ENCODE data around the gene DPH6. TPM values are rescaled to one million over a fixed set of nuclear protein-coding genes. Genes with fewer than 3 reads are reported as not detected.

DPH6 gene
- total RNA-seq, 1 donor from 2014 or later = 41.1 TPM

DNA sequence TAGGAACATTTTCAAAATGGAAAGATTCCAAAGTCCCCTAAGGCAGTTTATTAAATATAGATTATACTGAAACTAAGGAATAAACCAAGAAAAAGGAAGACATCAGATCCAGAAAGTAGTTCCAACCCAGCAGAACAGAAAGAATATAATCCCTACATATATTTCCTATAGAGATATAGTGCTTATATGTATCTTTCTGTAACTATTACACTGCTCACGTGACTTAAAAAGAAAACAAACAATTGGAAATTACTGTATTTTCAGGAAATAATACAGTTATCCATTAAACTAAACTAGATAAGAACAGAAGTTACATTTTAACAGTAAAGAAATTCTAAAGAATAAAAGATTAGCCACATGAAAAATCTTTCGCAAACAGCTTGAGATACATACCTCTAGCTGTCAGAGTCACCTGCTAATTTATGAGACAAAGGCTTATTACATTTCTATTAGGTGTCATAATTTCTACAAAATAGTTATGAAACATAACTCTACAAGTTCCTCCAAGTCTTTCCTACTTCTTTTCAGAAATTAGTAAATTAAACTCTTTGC lies 10.5 kb downstream of the DPH6 start:
- Mint-ChIP-seq H3K4me3 (no peak overlapping the region), H3K27ac (no peak overlapping the region), H3K4me1 (no peaks in the 10 kb centered on the region), H3K27me3 (ENCODE audit: insufficient read depth, low read depth) (no peaks in the 10 kb centered on the region), H3K36me3 (peaks cover 6% of the 10 kb centered on the region), H3K9me3 (no peaks in the 10 kb centered on the region)
- no peaks in the 10 kb centered on the region for H4K20me1 ChIP-seq (ENCODE audit: low read depth)
- no peak overlapping the region for H3K4me2 ChIP-seq
- H2AFZ ChIP-seq (replicated peaks) = no peak overlapping the region
- no peaks in the 10 kb centered on the region for H3K79me2 ChIP-seq (ENCODE audit: low read depth)
- no peak overlapping the region for H3K9ac ChIP-seq
- H3K4me3 ChIP-seq = no peak overlapping the region
- no peak for DNase-seq (ENCODE audit: low spot score)
- H3F3A ChIP-seq (ENCODE audit: low read depth) = no peaks in the 10 kb centered on the region
- peaks cover 6% of the 10 kb centered on the region for H3K4me1 ChIP-seq
- H3K36me3 ChIP-seq = no peaks in the 10 kb centered on the region
- no peaks in the 10 kb centered on the region for H3K27me3 ChIP-seq
- no peak for TF ChIP-seq EZH2 (IDR thresholded peaks at IDR 0.05)
- TF ChIP-seq EZH2phosphoT487 (IDR thresholded peaks at IDR 0.05) = no peak
- TF ChIP-seq, protein P1, sequence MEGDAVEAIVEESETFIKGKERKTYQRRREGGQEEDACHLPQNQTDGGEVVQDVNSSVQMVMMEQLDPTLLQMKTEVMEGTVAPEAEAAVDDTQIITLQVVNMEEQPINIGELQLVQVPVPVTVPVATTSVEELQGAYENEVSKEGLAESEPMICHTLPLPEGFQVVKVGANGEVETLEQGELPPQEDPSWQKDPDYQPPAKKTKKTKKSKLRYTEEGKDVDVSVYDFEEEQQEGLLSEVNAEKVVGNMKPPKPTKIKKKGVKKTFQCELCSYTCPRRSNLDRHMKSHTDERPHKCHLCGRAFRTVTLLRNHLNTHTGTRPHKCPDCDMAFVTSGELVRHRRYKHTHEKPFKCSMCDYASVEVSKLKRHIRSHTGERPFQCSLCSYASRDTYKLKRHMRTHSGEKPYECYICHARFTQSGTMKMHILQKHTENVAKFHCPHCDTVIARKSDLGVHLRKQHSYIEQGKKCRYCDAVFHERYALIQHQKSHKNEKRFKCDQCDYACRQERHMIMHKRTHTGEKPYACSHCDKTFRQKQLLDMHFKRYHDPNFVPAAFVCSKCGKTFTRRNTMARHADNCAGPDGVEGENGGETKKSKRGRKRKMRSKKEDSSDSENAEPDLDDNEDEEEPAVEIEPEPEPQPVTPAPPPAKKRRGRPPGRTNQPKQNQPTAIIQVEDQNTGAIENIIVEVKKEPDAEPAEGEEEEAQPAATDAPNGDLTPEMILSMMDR (IDR thresholded peaks at IDR 0.05) = no peak
- no peaks in the 10 kb centered on the region for H3K9me3 ChIP-seq (ENCODE audit: low read depth)
- H3K27ac ChIP-seq = no peak overlapping the region

DNA sequence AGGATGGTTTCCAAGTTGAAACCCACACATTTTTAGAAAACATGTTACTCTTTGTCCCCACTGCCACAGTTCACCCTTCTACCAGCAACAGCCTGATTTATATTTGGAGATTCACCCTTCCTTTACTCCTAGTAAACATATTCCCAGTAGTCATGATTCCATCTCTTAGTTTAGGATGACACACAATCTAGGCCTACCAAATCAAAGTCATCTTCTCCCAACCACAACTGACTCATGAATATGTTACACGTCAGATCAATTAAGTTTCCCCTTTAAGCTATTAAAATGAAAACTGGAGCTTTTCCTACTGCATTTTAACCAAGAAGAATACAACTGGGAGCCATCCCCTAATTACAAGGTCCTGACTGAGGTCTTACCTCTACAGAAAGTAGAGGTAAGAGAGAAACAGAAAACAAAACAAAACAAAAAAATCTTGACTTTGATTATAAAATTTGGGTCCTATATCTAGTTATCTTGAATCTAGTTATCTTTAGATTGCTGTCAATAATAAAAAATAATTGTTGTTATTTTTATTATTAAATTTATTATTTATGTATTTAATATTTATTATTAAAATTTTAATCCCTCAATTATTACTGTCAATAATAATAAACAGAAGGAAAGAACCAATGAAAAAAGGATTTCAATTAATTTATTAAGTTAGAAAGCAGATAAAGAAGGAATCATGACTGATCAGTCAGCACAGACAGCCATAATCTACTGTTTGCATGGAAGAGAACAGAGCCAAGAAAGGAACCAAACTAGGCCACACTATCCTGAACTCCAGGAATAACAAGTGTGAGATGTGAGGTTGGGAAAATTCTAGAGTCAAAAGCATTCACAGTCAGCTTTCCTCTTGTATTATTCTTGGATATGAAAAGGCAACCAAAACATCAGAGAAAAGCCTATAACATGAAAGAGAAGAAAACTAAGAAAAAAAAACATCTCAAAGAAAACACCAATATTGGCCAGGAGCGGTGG lies 12.5 kb downstream of the DPH6 start:
- DNase-seq (ENCODE audit: low spot score) = no peak
- H3K4me2 ChIP-seq = no peak overlapping the region
- no peaks in the 10 kb centered on the region for H3F3A ChIP-seq (ENCODE audit: low read depth)
- Mint-ChIP-seq H3K4me3 (no peak overlapping the region), H3K27me3 (ENCODE audit: insufficient read depth, low read depth) (no peaks in the 10 kb centered on the region), H3K4me1 (no peaks in the 10 kb centered on the region), H3K27ac (no peak overlapping the region), H3K36me3 (peaks cover 15% of the 10 kb centered on the region), H3K9me3 (no peaks in the 10 kb centered on the region)
- peaks cover 6% of the 10 kb centered on the region for H3K4me1 ChIP-seq
- H3K27me3 ChIP-seq = no peaks in the 10 kb centered on the region
- H3K4me3 ChIP-seq = no peak overlapping the region
- H3K9ac ChIP-seq = no peak overlapping the region
- H2AFZ ChIP-seq (replicated peaks) = no peak overlapping the region
- H3K36me3 ChIP-seq = no peaks in the 10 kb centered on the region
- H4K20me1 ChIP-seq (ENCODE audit: low read depth) = no peaks in the 10 kb centered on the region
- no peak overlapping the region for H3K27ac ChIP-seq
- no peaks in the 10 kb centered on the region for H3K79me2 ChIP-seq (ENCODE audit: low read depth)
- H3K9me3 ChIP-seq (ENCODE audit: low read depth) = no peaks in the 10 kb centered on the region
- TF ChIP-seq EZH2 (IDR thresholded peaks at IDR 0.05) = no peak
- no peak for TF ChIP-seq EZH2phosphoT487 (IDR thresholded peaks at IDR 0.05)
- TF ChIP-seq, protein P1 (IDR thresholded peaks at IDR 0.05) = no peak

DNA sequence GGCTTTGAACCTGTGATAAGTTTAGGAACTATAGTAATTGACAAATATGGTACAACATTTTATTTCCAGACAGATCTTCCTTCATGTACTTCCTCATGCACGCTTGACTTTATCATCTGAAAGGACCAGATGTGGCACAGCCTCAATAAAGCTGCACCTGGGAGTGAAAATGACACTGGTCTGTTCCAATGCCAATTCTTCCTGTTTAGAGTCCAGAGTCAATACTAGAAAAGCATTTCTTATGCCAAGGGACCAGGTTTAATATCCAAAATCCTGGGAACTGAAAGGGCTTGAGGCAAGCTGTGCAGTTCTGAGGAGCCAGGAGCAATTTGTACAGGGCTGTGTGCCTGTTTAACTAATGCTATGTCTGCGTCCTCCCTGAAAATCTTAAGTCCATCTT lies 15.3 kb downstream of the DPH6 start:
- no peaks in the 10 kb centered on the region for H3K79me2 ChIP-seq (ENCODE audit: low read depth)
- no peak overlapping the region for H2AFZ ChIP-seq (replicated peaks)
- TF ChIP-seq, protein P1 (IDR thresholded peaks at IDR 0.05) = no peak
- TF ChIP-seq EZH2 (IDR thresholded peaks at IDR 0.05) (no peak), EZH2phosphoT487 (IDR thresholded peaks at IDR 0.05) (no peak)
- H3K27ac ChIP-seq = no peak overlapping the region
- Mint-ChIP-seq H3K4me1 (no peaks in the 10 kb centered on the region), H3K9me3 (no peaks in the 10 kb centered on the region), H3K36me3 (peaks cover 15% of the 10 kb centered on the region), H3K27ac (no peak overlapping the region), H3K27me3 (ENCODE audit: insufficient read depth, low read depth) (no peaks in the 10 kb centered on the region), H3K4me3 (no peak overlapping the region)
- no peak for DNase-seq (ENCODE audit: low spot score)
- H4K20me1 ChIP-seq (ENCODE audit: low read depth) = no peaks in the 10 kb centered on the region
- no peak overlapping the region for H3K4me3 ChIP-seq
- no peak overlapping the region for H3K4me2 ChIP-seq
- no peaks in the 10 kb centered on the region for H3K36me3 ChIP-seq
- H3F3A ChIP-seq (ENCODE audit: low read depth) = no peaks in the 10 kb centered on the region
- peaks cover 6% of the 10 kb centered on the region for H3K4me1 ChIP-seq
- H3K9me3 ChIP-seq (ENCODE audit: low read depth) = no peaks in the 10 kb centered on the region
- H3K27me3 ChIP-seq = no peaks in the 10 kb centered on the region
- no peak overlapping the region for H3K9ac ChIP-seq
